GM21390 (cell line): ENCODE results near the gene PRRX2.
"Not testable (repeated sequence)": the region's sequence is repeated elsewhere in the genome, so short reads cannot be mapped to it uniquely, and the experiment has no call there.

Experiments
- ATAC-seq: cut with Tn5 transposase; IDR thresholded peaks from one replicate; pipeline ENCODE4 v1.9.1; 2021; ENCODE audit not compliant: unreplicated experiment

Gene PRRX2

GRCh38 chr9:129755151-129755550, 89.7 kb downstream of the PRRX2 start:
- no peak for ATAC-seq

DNA sequence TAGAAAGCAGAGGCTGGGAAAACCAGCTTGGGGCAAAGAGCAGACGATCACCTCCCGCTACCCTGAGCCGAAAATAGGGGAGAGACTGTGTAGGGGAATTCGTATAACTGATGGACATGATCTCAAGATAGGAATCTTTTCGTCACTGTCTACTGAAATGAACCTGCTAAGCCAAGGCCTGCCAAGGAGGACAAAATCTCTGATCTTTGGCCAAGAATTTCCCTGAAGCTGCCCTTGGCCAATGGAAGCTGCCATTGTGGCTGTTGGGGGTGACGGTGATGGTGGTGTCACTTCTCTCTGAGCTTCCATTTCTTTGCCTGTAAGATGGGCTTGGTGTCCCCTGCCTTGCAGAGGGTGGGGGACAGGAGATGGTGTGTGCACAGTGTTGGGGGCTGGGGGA, 90.7 kb downstream of the PRRX2 start:
- no peak for ATAC-seq

- no peak for ATAC-seq
Measured at GRCh38 chr9:129757045-129757444, 91.6 kb downstream of the PRRX2 start.

GRCh38 chr9:129759319-129759718, 93.9 kb downstream of the PRRX2 start:
- no peak for ATAC-seq

- ATAC-seq: no peak
Measured at GRCh38 chr9:129759804-129760502, 94.5 kb downstream of the PRRX2 start.

DNA sequence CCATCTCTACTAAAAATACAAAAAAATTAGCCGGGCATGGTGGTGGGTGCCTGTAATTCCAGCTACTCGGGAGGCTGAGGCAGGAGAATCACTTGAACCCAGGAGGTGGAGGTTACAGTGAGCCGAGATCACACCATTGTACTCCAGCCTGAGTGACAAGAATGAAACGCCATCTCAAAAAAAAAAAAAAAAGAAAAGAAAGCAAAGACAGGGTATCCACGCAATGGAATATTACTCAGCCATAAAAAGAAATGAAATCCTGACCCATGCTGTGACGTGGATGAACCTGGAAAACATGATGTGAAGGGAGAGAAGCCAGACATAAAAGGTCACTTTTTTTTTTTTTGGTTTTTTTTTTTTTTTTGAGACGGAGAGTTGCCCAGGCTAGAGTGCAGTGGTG, 95.3 kb downstream of the PRRX2 start:
- ATAC-seq: not testable (repeated sequence)

- ATAC-seq: no peak
Measured at GRCh38 chr9:129761293-129761900, 96.0 kb downstream of the PRRX2 start.

DNA sequence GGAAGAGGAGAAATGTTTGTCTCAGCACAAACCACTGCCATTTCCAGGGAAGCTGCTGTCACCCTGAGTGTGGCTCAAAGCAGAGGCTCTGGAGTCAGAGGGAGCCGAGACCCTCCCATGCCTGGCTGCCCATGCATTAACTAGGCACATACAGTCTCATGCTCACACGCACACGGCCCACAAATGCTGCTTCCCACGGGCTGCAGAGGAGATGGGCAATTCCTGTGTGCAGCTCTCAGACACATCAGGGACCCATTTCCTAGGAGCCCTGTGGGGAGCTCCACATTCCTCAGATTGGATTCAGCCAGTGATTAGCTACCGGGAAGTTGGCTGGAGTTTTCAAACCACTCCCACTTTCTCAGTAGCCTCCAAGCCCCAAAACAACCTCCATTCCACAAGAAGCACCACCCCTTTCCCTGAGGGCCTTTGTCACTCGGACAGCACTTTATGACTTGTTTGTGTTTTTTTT, 96.5 kb downstream of the PRRX2 start:
- ATAC-seq: no peak

DNA sequence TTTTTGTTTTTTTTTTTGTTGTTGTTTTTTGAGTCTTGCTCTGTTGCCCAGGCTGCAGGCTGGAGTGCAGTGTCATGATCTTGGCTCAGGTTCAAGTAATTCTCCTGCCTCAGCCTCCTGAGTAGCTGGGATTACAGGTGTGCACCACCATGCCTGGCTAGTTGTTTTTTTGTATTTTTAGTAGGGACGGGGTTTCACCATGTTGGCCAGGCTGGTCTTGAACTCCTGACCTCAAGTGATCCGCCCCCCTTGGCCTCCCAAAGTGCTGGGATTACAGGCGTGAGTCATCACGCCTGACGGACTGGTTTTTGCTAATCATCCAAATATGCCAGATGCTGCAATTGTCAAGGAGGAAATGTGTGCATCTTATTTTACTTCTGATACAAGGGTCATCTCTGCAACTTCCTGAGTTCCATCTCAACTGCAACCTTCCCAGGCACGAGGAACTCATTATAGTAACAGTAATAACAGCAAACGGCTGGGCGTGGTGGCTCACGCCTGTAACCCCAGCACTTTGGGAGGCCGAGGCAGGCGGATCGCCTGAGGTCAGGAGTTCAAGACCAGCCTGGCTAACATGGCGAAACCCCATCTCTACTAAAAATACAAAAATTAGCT, 97.0 kb downstream of the PRRX2 start:
- ATAC-seq: not testable (repeated sequence)

DNA sequence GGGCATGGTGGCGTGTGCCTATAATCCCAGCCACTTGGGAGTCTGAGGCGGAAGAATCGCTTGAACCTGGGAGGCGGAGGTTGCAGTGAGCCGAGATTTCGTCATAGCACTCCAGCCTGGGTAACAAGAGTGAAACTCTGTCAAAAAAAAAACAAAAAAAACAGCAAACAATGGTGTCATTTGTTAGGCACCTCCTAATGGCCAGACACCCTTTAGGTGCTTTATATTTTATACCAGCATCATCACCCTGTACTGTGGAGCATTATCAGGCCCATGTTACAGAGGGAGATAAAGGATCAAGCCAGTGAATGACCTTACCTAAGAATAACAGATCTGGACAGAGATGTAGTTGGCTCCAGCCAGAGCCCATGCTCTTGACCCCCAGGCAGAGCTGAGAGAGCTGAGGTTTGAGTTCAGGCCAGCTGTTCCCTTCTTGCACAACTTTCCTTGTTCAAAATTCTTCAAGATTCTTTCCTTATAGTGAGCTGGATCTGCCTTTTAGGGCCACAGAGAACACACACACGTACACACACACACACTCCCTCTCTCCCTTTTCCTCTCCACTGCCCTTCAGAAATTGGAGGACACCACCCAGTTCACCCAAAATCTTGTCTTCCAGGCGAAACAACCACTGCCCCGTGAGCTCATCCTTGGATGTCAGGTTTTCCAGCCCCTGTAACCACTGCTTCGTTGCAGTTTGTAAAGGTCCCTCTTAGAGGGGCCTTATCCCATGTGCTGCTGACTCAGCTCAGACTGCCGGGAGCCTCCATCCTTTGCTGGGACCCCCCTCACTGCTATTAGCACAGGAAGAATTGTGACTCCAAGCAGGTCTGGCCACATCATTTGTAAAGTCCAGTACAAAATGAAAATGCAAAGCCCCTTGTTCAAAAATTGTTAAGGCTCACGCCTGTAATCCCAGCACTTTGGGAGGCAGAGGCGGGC, 97.8 kb downstream of the PRRX2 start:
- ATAC-seq: no peak

DNA sequence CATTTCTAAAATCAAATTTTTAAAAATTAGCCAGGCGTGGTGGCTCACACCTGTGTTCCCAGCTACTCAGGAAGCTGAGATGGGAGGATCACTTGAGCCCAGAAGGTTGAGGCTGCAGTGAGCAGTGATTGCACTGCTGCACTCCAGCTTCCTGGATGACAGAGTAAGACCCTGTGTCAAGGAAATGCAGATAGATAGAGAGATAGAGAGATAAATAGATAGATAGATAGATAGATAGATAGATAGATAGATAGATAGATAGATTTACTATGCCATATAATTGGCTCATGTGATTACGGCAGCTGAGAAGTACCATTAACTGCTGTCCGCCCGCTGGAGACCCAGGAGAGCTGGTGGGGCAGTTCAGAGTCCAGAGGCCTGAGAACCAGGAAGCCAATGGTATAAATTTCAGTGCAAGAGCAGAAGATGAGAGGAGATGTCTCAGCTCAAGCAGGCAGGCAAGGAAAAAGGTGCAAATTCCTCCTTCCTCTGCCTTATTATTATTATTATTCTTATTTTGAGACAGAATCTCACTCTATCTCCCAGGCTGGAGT, 100.4 kb downstream of the PRRX2 start:
- ATAC-seq: no peak

DNA sequence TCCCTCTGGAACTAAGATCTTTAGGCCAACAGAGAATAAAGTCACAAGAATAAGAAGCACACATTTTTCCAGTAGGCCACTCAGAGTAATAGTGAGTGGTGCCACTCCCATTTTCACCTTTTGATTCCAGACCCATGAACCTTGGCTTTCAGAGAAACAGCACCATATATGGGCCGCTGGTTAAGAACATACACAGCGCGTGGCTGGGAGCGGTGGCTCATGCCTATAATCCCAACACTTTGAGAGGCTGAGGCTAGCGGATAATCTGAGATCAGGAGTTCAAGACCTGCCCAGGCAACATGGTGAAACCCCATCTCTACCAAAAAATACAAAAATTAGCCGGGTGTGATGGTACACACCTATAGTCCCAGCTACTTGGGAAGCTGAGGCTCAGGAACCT, 103.0 kb downstream of the PRRX2 start:
- no peak for ATAC-seq

GRCh38 chr9:129769669-129770068, 104.2 kb downstream of the PRRX2 start:
- no peak for ATAC-seq

GRCh38 chr9:129770741-129771140, 105.3 kb downstream of the PRRX2 start:
- no peak for ATAC-seq
